OCI-LY7 (cell line): ENCODE results near the gene NSMCE4A.

Source experiments
- CTCF ChIP-seq: fragments of 200-600 bp; sonication (generic); conservative IDR thresholded peaks from 2 replicates; pipeline ENCODE4 v1.5.1; 2014; ENCODE audit warnings: mild to moderate bottlenecking, antibody characterized with exemption, low read length, moderate library complexity, mixed read lengths
- EZH2phosphoT487 ChIP-seq: fragments of 200-600 bp; sonication (generic); IDR thresholded peaks from 2 replicates; pipeline ENCODE4 v1.6.1; 2018; ENCODE audit warnings: low read depth, borderline replicate concordance, mild to moderate bottlenecking, mixed run types, antibody characterized with exemption, low read length, moderate library complexity, mixed read lengths

- no peak for TF ChIP-seq CTCF
- no peak for TF ChIP-seq EZH2phosphoT487
Measured at GRCh38 chr10:121941532-121941931, 33.5 kb downstream of the NSMCE4A start.
